Muscle of leg (tissue), 11 donors: ENCODE data around the gene PRM3. TPM values are rescaled to one million over a fixed set of nuclear protein-coding genes. Genes with fewer than 3 reads are reported as not detected.
"Not testable (repeated sequence)": the region's sequence is repeated elsewhere in the genome, so short reads cannot be mapped to it uniquely, and the experiment has no call there.

Experiments used
- DNase-seq: peaks from one replicate; pipeline ENCODE4 v3.0.0; 2013
- H3K27ac ChIP-seq: one replicate; pipeline ENCODE4 v1.5.1; 2013; ENCODE audit warnings: mild to moderate bottlenecking, low read length, control low read depth
- H3K27me3 ChIP-seq: one replicate; pipeline ENCODE4 v1.6.1; 2013; ENCODE audit warnings: low read length; ENCODE audit not compliant: control insufficient read depth, insufficient read depth
- H3K36me3 ChIP-seq: one replicate; pipeline ENCODE4 v1.6.1; 2013; ENCODE audit warnings: low read length; ENCODE audit not compliant: control insufficient read depth, insufficient read depth
- H3K4me1 ChIP-seq: one replicate; pipeline ENCODE4 v1.6.1; 2013; ENCODE audit warnings: low read length; ENCODE audit not compliant: control insufficient read depth, insufficient read depth
- H3K4me3 ChIP-seq: one replicate; pipeline ENCODE4 v1.5.1; 2013; ENCODE audit warnings: low read length, control low read depth
- H3K9me3 ChIP-seq: replicated peaks from 2 replicates; pipeline ENCODE4 v1.6.1; 2013; ENCODE audit warnings: low read depth, low read length; ENCODE audit not compliant: control insufficient read depth
- WGBS: methylation state at CpG from one replicate; pipeline ENCODE4 v1.1.5; 2013; ENCODE audit warnings: missing lambda C conversion rate; ENCODE audit not compliant: insufficient coverage; 5-methylcytosine and 5-hydroxymethylcytosine counted together
- polyA plus RNA-seq, 8 donors: library from polyadenylated mRNA; unstranded; fragments of 120-200 nt; gene quantifications; one replicate each; pipeline versions ENCODE4 v1.2.1 to v1.2.3, GENCODE V29; 2013; ENCODE audit warnings: inconsistent platforms in 1 of 8, low replicate concordance in 1 of 8; ENCODE audit not compliant: insufficient read length in 8 of 8, insufficient read depth in 1 of 8
- total RNA-seq: library from RNA; stranded (reverse); fragments of 120-200 nt; gene quantifications from one replicate; pipeline ENCODE4 v1.2.4, GENCODE V29; 2013

The PRM3 gene
- total and polyA plus RNA-seq, 9 donors, result not detected

DNA sequence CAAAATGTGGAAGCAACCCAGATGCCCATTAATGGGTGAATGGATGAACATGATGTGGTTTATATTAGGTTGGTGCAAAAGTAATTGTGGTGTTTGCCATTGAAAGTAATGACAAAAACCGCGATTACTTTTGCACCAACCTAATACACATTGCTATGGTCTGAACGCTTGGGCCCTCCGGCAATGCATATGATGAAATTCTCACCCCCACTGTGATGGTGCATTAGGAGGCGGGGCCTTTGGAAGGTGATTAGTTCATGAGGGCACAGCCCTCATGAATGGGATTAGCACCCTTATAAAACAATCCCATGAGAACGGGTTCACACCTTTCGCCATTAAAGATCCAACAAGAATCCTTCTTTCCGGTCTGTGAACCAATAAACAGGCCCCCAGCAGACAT lies 33.0 kb upstream of the PRM3 start:
- Histone ChIP-seq H3K36me3 (no peaks in the 10 kb centered on the region), H3K4me1 (no peaks in the 10 kb centered on the region), H3K27ac (no peak overlapping the region), H3K9me3 (no peaks in the 10 kb centered on the region), H3K27me3 (no peaks in the 10 kb centered on the region), H3K4me3 (no peak overlapping the region)
- WGBS, result 60% methylated on average over 3 of the region's 8 CpGs
- DNase-seq, result no peak

GRCh38 chr16:11303405-11304138 lies 30.1 kb upstream of the PRM3 start:
- DNase-seq, result no peak
- Histone ChIP-seq H3K36me3 (no peaks in the 10 kb centered on the region), H3K27ac (no peak overlapping the region), H3K27me3 (no peaks in the 10 kb centered on the region), H3K4me3 (no peak overlapping the region), H3K9me3 (no peaks in the 10 kb centered on the region), H3K4me1 (no peaks in the 10 kb centered on the region)
- 63% methylated on average over 18 of the region's 18 CpGs for WGBS

- H3K4me3 ChIP-seq, result no peak overlapping the region
- 0% methylated on average over 1 of the region's 4 CpGs for WGBS
- no peaks in the 10 kb centered on the region for H3K9me3 ChIP-seq
- H3K27me3 ChIP-seq, result no peaks in the 10 kb centered on the region
- no peak for DNase-seq
- H3K36me3 ChIP-seq, result no peaks in the 10 kb centered on the region
- no peaks in the 10 kb centered on the region for H3K4me1 ChIP-seq
- H3K27ac ChIP-seq, result no peak overlapping the region
These were observed 29.5 kb upstream of the PRM3 start for GRCh38 chr16:11302977-11303376.

GRCh38 chr16:11301645-11302501 lies 28.4 kb upstream of the PRM3 start:
- 100% methylated on average over 1 of the region's 4 CpGs for WGBS
- no peak overlapping the region for H3K4me3 ChIP-seq
- peaks cover 11% of the 10 kb centered on the region for H3K4me1 ChIP-seq
- H3K9me3 ChIP-seq, result no peaks in the 10 kb centered on the region
- no peaks in the 10 kb centered on the region for H3K36me3 ChIP-seq
- no peaks in the 10 kb centered on the region for H3K27me3 ChIP-seq
- no peak for DNase-seq
- H3K27ac ChIP-seq, result no peak overlapping the region

DNA sequence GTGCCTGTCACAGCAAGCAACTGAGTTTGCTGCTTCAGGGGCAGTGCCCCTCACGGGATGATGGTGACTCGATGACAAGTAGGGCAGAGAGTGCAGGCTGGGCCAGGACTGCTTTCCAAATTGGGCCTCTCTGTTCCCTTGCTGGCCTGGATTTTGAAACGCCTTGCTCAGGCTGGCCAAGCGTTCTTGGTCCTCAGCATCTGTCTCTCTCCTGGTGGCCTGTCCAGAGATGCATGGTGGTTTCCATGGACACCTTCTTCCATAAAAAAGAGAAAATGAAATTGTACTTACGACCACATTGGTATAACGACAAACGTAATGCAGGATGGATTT lies 27.1 kb upstream of the PRM3 start:
- WGBS, result 82% methylated on average over 3 of the region's 7 CpGs
- no peaks in the 10 kb centered on the region for H3K36me3 ChIP-seq
- H3K9me3 ChIP-seq, result no peaks in the 10 kb centered on the region
- H3K27me3 ChIP-seq, result no peaks in the 10 kb centered on the region
- DNase-seq, result no peak
- H3K27ac ChIP-seq, result no peak overlapping the region
- no peak overlapping the region for H3K4me3 ChIP-seq
- H3K4me1 ChIP-seq, result peaks cover 16% of the 10 kb centered on the region

- 66% methylated on average over 4 of the region's 6 CpGs for WGBS
- no peak overlapping the region for H3K4me3 ChIP-seq
- H3K27me3 ChIP-seq, result no peaks in the 10 kb centered on the region
- H3K9me3 ChIP-seq, result no peaks in the 10 kb centered on the region
- H3K27ac ChIP-seq, result no peak overlapping the region
- DNase-seq, result no peak
- peaks cover 16% of the 10 kb centered on the region for H3K4me1 ChIP-seq
- no peaks in the 10 kb centered on the region for H3K36me3 ChIP-seq
These were observed 26.6 kb upstream of the PRM3 start for GRCh38 chr16:11299865-11300559.

DNA sequence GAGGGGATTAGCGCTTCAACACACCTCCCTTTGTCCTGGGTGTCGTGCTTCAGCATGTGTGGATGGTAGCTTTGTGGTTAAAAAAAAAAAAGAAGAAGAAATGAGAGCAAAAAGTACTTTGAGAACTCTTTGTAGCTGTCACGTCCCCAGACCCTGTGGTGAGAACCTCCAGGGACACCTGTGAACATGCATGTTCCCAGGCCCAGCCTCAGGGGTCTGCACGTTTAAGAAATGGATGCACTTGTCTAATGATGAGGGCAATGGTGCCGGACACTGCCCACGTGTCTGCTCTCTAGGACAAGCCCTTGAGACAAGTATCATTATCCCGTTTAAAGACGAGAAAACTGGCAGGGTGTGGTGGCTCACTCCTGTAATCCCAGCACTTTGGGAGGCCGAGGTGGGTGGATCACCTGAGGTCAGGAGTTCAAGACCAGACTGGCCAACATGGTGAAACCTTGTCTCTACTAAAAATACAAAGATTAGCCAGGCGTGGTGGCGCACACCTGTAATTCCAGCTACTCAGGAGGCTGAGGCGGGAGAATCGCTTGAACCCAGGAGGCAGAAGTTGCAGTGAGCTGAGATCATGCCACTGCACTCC lies 25.6 kb upstream of the PRM3 start:
- H3K27me3 ChIP-seq, DNase-seq, H3K4me3 ChIP-seq, H3K36me3 ChIP-seq, H3K9me3 ChIP-seq, H3K27ac ChIP-seq: not testable (repeated sequence)
- WGBS, result 79% methylated on average over 8 of the region's 13 CpGs
- peaks cover 16% of the 10 kb centered on the region for H3K4me1 ChIP-seq

DNA sequence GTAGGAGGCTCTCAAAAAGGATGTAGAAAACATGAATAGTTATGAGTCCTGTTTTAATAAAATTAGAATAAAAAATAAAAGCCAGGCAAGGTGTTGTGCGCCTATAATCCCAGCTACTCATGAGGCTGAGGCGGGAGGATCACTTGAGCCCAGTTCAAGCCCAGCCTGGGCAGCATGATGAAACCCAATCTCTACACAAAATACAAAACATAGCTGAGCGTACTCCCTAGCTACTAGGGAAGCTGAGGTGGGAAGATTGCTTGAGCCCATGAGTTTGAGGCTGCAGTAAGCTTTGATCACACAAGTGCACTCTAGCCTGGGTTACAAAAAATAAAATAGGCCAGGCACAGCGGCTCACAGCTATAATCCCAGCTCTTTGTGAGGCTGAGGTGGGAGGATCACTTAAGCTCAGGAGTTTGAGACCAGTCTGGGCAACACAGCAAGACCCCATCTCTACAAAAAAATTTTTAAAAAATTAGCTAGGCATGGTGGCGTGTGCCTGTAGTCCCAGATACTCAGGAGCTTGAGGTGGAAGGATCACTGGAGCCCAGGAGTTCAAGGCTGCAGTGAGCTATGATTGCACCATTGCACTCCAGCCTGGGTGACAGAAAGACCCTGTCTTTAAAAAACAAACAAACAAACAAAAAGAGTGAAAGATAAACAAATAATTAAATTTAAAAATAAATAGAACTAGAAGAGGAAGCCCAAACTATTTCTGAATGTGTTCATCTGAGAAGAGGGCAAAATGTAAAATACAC lies 24.9 kb upstream of the PRM3 start:
- Histone ChIP-seq H3K4me1 (peaks cover 16% of the 10 kb centered on the region), H3K27me3 (no peaks in the 10 kb centered on the region), H3K4me3 (no peak overlapping the region), H3K9me3 (no peaks in the 10 kb centered on the region), H3K27ac (no peak overlapping the region), H3K36me3 (no peaks in the 10 kb centered on the region)
- no peak for DNase-seq
- WGBS, result no CpG with 5 or more reads among the region's 5 CpGs

DNA sequence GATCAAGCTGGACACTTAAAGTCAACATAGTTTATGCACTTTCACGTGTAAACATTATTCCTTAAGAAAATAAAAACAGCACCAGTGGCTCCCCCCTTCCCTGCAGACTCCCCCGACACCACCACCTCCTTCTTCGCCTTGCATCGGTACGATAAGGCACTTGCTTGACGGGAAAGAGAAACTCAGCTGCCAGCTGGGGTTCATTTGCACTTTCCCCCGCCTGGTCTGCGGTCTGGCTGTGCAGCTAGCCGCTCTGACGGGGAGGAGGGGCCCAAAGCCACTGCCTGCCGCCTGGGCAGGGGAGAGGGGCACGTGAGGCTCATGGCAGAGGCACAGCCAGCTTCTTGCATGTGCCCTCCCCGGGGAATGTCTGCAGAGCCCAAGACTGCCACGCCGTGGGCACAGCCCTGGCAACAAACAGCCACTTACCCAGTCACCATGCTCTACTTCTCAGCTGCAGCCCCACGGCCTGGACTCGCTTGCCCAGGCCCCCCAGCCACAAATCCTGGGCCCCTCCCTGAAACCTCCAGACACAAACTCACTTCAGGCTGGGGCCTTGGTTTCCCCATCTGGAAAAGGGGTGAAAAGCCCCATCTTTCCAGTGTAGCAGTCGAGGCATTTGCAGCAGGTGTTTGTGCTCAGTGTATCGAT lies 24.2 kb upstream of the PRM3 start:
- H3K27me3 ChIP-seq, result no peaks in the 10 kb centered on the region
- DNase-seq, result peak; percentile 58
- no peaks in the 10 kb centered on the region for H3K36me3 ChIP-seq
- no peak overlapping the region for H3K4me3 ChIP-seq
- peaks cover 16% of the 10 kb centered on the region for H3K4me1 ChIP-seq
- H3K27ac ChIP-seq, result no peak overlapping the region
- no peaks in the 10 kb centered on the region for H3K9me3 ChIP-seq
- 5% methylated on average over 15 of the region's 19 CpGs for WGBS
